DMS53 treated with DMSO at 0.1 percent for 48 hours (cell line): Measurements from ENCODE around the gene SCTR.

Experiments used
- DNase-seq: peaks from one replicate; lab custom pipeline; 2025; ENCODE audit not compliant: unreplicated experiment; lab: John Stamatoyannopoulos, UW

Gene SCTR

GRCh38 chr2:119431976-119432850 lies 92.1 kb downstream of the SCTR start:
- no peak for DNase-seq

DNA sequence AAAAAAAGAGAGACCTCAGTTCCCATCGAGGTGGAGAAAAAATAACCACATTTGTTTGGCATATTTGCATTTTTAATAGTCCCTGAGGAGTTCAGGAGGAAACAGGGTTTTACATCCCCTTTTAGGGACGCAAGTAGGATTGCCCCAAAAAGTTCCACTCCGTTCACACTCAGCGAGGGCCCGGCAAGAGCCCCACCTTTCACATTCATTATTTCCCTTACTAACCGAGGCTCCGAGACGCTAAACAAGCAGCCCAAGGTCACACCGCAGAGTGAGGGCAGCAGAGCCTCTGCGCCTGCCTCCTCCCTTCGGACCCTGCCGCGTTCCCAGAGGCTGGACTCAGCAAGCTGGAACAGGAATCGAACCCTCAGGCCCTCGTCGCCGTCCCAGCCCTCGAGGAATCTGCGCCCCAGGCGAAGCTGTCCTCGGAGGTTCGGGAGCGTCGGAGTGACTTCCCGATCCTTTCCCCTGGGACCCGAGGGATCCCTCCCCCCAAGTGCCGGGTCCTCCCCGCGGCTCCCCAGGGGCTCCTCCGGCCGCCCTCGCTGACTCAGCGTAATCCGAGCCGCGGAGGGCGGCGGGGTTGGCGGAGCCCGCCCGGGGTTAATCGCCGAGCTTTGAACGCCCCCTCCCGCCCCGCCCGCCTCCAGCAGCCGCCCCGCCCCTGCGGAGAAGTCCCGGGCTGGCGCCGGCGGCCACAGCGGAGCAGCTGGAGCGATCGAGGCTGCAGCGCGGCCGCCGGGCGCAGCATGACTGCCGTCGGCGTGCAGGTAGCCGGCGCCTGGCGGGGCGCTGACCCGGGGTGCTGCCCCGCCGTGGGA lies 92.9 kb downstream of the SCTR start, which contains the start of gene TMEM37:
TMEM37 (plus strand) TSS at position 700 of the 821 bp plus-strand sequence; CDS start at position 750, 50 bp downstream.
- no peak for DNase-seq

DNA sequence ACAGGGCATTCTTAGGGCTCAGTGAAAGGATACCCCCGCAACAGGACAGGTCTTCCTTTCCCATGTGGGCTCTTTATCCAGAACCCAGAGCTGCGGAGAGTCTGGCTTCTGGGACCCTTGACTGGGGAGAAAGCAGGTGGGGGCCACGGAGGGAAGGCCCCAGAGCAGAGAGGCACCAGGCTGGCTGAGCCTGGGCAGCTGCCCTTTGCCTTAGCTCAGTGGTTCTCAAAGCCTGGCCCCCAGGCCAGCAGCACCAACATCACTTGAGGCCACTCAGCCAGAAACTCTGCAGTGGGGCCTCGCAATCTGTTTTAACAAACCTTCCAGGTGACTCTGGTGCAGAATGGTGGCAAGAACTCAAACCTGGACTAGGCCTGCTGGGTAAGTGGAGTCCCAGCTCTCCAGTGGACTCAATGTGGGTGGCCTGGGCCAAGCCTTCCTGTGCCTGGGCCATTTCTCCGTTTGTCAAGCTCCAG lies 94.2 kb downstream of the SCTR start:
- no peak for DNase-seq

DNA sequence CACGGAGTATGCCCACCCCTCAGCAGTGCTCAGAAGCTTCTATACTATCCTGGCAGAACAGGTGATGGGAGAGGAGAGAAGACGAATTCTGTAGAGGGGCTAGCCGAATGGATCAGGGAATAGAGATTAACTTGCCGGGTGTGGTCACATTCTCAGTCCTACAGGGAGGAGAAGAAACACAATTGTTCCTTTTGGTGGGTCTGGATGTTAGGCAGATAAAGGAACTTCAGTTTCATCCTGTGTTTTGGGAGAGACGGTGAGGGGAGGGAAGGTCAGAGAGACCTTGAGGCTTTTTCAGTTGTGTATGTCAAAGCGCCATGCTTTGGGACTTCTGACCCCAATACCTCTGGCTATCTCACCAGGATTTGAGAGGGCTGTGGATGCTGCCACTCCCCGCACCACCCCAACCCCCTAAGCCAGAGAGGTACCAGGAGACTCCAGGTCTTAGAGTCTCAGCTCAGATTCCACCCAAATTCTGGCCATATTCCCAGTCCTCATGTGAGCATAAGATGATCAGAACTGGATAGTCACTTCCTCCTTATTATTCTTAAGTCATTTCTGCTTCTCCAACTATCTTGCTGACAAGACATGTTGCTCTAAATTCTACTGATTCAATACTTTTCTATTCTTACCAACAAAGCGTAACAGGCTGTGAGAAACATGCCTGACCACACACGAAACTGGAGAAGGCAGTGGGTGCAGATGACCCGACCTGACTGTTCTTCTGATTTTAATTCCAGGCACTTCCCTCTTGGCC lies 94.9 kb downstream of the SCTR start:
- no peak for DNase-seq

DNA sequence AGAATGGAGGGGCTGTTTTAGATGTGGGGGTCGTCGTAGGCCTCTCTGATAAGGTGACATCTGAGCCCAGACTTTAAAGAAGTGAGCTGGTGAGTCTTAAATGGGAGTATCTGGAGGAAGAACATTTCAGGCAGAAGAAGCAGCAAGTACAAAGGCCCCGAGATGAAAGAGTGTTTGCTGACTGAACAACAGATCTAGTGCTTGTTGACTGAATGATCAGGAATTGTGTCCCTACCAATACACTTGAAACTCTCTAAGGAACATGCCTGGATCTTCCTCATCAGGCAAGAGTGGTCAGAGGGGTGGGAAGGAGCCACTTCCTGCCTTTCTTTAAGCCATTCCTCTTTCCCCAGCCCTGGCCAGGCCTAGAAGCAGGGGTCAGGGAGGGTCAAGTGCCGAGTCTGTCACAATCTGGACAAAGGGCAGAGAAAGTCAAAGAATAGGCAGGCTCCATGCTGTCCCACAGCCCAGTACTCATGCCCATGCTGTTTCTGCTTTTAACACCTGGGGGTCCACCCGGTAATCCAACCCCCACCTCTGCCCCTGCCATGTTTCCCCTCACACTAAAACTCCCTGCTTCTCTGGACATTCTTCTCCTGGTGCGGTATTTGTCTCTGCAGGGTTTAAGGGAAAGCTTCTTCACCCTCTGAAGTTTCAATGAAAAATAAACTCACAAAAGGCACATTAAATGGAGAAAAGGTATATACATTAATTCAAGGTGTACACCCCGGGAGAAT lies 95.6 kb downstream of the SCTR start:
- DNase-seq, result no peak

DNA sequence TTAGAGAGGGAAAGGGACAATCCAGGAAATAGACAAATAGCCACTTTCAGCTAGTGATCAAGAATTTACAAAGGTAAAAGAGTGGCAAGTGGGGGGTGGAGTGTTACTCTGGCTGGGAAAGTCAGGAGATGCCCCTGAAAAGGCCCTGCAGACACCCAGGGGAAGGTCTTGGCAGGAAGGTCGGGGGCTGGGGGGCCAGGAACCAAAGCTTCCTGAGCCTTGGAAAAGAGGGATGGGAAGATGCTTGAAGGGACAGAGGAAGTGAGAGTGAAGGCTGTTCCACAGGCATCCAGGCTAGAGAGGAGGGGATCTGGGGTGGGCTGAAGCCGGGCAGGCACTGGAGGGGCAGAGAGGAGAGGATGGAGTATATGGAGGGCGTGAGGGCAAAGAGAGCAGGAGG lies 96.5 kb downstream of the SCTR start:
- DNase-seq, result no peak

- no peak for DNase-seq
Measured at GRCh38 chr2:119426801-119427395, 97.4 kb downstream of the SCTR start.

DNA sequence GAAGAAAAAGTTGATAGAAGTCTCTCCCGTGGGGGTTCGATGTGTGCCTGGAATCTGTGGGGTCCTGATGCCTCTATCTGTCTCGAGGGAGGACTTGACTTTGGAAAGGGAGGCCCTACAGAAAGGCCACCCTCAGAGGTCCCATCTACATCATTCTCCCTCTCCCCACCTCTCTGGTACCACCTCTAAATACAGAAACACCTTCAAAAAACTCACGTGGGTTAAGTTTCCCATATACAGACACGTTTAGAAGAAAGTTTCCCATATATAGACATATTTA lies 97.9 kb downstream of the SCTR start:
- DNase-seq, result no peak

DNA sequence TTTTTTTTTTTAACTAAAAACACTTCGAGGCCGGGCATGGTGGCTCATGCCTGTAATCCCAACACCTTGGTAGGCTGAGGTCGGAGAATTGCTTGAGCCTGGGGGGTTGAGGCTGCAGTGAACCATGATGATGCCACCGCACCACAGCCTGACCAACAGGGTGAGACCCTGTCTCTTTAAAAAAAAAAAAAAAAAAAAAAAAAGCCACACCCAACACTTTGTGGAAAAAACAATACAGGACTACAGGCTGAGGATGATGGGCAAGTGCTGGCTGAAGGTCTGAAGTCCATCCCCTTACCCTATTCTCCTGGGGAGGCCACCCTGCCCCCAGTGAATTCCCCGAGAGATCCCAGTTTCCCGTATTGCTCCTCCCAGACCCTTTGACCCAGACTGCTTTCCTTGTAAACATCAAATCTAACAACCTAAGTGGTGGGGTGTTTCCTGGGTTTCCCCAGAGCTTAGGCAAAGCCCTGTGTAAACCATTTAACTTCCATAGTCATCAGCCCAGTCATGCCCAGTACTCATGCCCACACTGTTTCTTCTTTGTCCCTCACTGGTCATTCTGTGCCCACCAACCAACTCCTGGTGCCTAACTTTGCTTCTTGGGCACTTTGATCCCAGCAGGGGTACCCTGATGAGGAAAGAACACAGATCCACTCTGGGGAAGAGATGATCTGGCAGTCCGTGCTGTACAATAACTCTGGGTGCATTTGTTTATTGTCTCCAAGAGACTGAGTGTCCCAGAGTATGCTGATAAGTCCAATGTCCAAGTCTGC lies 98.5 kb downstream of the SCTR start:
- DNase-seq, result no peak

- DNase-seq, result no peak
Measured at GRCh38 chr2:119425119-119425405, 99.2 kb downstream of the SCTR start.

- no peak for DNase-seq
Measured at GRCh38 chr2:119424284-119425118, 99.8 kb downstream of the SCTR start.

DNA sequence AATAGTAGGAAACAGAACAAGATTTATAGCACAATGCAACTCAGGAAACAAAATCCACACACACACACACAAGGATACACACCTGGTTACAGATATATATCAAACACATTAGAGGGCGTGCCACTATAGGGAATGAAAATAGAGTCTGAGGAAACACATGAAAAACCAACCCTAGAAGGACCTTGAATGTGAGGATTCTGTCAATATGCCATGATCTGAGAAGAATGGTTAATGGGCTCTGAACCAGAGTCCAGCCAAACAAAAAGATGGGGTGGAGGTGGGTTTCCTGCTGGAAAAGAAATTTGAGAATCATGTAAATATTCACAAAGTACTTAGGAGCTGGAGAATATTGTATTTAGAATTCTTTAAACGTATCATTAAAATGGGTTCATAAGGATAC lies 100.5 kb downstream of the SCTR start:
- no peak for DNase-seq

DNA sequence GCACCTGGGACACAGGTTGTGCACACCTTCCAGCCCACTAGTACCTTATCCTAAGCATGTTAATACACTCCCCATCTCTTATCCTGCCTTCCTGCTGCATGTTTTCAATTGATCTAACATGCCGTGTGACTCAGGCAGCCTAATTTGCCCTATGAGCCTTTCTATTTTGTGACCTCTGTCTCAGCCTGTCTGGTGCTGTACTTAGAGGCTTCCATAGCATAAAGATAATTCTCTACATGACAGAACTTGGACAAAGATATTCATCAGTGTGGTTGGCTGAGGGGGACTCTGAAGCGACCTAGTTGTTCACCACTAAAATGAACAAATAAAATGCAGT lies 101.2 kb downstream of the SCTR start:
- no peak for DNase-seq

DNA sequence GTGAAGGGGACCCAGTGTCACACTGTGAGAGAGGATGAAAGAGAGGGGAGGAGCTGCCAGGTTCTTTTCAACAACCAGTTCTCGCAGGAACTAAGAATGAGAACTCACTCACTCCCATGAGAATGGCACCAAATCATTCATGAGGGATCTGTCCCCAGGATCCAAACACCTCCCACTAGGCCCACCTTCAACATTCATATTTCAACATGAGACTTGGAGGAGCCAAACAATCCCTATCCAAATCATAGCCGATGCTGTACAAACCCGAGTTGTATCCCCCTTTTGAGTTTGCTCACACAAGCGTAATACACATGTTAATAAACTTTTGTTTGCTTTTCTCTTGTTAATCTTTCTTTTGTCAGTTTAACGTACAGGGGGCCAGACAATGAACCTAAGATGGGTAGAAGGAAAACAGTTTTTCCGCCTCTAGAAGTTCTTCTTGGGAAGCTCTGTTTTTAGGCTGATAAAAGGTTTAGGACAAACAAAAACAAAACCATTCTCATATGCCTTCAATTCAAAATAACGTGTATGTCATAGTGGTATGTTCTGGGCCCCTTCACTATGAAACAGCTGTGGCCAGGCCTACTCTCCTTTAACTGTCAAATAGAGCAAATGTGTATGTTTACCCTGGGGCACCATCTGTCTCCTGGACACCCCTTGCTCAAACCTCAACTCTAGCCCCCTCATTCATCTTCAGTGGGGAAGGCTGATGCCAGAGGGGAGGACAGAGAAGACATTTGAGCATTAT lies 101.7 kb downstream of the SCTR start:
- no peak for DNase-seq

DNA sequence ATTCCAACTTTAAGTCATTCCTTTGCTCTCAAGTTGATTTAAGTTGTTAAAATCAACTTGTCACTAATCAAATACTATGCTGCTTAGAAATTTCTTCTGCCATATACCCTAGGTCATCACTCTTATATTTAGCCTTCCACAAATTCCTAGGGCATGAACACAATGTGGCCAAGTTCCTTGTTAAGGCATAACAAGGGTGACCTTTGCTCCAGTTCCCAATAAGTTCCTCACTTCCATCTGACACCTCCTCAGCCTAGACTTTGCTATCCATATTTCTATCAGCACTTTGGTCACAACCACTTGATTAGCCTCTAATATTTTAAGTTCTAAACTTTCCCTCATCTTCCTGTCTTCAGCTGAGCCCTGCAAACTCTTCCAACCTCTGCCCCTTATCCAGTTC lies 102.5 kb downstream of the SCTR start:
- no peak for DNase-seq

DNA sequence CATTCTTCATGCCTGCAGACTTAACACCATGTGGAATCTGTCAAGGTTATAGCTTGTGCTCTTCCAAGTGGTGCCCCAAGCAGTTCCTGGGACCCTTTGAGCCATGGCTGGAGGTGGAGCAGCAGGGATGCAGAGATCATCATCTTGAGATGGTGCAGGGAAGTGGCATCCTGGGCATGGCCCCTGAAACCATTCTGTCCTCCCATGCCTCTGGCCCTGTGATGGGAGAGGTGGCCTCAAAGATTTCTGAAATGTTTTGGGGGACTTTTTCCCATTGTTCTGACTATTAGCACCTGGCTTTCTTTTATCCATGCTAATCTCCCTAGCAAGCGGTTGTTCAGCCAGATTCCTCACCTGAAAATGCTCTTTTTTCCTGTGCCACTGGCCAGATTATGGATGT lies 103.0 kb downstream of the SCTR start:
- DNase-seq, result no peak

DNA sequence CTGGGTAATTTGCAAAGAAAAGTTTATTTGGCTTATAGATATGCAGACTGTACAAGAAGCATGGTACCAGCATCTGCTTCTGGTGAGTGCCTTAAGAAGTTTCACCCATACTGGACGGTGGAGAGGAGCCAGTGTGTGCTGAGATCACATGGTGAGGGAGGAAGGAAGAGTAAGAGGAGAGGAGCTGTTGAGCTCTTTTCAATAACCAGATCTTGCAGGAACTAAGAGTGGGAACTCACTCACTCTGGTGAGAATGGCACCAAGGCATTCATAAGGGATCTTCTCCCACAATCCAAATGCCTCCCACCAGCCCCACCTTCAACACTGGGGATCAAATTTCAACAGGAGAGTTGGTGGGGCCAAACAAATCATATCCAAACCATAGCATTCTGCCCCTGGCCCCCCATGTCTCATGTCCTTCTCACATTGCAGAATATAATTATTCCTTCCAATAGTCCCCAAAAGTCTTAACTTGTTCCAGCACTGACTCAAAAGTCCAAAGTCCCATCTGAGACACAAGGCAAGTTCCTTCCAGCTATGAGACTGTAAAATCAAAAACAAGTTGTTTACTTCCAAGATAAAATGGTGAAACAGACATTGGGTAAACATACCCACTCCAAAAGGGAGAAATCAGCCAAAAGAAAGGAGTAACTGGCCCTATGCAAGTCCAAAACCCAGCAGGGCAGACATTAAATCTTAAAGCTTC lies 104.3 kb downstream of the SCTR start:
- no peak for DNase-seq

- no peak for DNase-seq
Measured at GRCh38 chr2:119419065-119419464, 105.2 kb downstream of the SCTR start.
